GM19372 (cell line): Measurements from ENCODE around the gene WWC2.

Experiments
- ATAC-seq: cut with Tn5 transposase; IDR thresholded peaks from one replicate; pipeline ENCODE4 v1.9.1; 2021; ENCODE audit warnings: mild to moderate bottlenecking, low read depth, moderate library complexity; ENCODE audit not compliant: unreplicated experiment

WWC2 gene

DNA sequence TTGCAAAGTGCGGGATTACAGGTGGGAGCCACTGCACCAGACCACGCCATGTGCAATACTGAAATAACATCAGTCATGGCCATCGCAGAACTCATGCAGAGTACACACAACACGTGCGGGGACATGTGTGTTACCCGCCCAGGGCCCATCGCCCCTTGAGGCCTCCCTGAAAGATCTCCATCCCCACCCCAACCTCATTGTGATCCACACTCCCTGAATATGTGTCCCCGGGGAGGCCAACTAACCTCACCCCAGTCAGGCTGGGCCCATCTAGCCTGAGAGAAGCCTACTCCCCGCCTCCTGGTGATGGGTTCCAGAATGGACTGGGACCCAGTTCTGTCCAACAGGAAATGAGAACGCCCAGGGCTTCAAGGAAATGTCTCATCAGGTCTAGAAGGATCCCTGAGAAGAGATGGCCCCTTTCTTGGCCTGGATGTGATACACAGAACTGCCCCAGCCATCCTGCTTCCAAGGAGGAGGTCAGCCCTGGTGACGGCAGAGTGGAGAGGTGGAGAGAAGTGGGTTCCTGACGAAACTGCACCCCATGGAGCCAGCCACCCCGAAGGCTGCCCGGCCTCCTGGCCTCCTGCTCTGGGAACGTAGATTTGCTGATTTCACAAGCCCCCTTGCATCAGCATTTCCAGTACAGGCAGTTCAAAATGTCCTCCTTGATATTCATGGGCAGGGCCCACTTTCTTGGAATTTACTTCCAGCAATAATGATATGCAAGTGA is 245.6 kb downstream of the WWC2 start:
- ATAC-seq: no peak

DNA sequence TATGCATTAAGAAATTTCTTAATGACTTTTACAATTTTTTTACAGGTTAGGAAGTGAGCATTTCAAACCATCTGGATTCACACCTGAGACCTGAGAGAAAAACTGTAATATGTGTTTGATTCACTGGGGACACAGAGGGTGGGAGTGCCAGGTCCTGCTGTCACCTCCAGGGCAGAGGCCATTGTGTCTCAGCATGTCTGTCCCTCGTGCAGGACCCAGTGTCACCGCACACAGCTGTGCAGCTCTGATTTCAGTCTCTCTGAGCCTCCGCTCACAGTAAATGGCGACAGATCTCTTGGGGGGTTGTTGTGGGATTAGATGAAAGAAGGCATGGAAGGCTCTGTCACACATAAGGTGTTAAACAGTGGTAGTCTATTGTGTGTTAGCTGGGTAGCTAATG is 246.2 kb downstream of the WWC2 start:
- ATAC-seq: no peak

DNA sequence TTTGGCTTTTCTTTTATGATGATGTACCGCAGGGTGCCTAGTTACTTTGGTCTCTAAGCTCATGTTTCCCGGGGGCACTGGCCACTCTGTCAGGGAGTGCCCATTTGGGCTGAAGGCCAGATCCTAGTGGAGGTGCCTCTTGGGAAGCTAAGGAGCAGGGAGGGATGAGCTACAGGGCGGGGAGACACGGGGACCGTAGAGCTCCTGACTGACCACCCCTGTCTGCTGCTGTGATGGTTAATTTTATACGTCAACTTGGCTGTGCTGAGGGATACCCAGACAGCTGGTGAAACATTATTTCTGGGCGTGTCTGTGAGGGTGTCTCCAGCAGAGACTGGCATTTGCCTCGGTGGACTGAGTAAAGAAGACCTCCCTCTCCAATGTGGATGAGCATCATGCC is 248.1 kb downstream of the WWC2 start:
- ATAC-seq: no peak

DNA sequence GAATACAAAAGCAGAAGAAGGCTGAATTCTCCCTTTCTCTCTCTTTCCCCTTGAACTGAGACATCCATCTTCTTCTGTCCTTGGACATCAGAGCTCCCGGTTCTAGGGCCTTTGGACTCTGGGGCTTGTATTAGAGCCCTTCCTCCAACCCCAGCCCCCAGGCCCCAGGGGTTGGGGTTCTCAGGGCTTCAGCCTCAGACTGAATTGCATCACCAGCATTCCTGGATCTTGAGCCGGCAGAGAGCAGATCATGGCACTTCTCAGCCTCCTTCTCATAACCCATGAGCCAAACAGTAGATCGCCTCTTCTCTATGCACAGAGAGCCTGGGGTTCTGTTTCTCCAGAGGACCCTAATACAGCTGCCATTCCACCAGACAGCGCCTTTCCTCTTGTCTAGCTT is 248.5 kb downstream of the WWC2 start:
- ATAC-seq: no peak

DNA sequence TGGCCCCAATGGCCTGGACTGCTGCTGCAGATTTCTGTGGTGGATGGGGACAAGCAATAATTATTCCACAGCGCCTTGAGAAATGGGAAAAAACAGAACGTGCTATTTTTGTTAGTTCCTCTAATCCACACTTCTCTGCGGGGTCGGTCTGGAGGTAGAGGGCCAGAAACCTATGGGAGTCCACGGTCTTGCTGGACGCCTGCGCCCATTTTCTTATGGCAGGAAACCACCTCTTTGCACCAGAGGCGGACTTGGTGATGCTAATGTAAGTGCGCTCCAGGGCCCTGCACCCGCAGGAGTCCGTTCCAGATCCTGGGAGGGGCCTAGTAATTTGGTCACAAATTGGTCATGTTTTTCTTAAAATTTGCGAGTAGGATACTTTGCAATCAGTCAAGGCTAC is 249.1 kb downstream of the WWC2 start:
- ATAC-seq: no peak

DNA sequence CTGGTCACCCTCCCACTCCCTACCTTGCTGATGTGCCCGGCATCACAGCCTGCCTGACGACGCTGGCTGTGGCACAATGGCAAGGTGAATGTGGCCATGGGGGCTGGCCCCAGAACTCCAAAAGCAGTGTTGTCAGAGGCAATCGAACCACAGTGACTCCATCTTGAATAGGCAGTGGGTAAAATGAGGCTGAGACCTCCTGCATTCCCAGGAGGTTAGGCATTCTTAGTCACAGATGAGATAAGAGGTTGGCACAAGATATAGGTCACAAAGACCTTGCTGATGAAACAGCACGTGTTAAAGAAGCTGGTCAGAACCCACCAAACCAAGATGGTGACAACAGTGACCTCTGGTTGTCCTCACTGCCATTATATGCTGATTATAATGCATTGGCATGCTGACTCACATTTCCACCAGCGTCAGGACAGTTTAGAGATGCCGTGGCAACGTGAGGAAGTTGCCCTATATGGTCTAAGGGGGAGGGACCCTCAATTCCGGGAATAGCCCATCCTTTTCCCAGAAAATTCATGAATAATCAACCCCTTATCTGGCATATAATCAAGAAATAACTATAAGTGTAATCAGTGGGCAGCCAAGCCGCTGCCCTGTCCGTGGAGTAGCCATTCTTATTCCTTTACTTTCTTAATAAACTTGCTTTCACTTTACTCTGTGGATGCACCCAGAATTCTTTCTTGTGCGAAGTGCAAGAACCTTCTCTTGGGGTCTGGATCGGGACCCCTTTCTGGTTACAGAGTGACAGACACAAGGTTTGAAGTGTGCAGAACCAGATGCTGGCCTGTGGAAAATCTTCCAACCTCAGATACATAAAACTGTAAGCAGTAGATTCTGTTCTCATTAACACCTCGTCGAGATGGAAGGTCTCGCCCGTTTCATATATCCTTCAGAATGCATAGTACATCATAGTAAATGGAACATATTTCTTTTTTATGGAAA is 249.9 kb downstream of the WWC2 start:
- ATAC-seq: no peak

DNA sequence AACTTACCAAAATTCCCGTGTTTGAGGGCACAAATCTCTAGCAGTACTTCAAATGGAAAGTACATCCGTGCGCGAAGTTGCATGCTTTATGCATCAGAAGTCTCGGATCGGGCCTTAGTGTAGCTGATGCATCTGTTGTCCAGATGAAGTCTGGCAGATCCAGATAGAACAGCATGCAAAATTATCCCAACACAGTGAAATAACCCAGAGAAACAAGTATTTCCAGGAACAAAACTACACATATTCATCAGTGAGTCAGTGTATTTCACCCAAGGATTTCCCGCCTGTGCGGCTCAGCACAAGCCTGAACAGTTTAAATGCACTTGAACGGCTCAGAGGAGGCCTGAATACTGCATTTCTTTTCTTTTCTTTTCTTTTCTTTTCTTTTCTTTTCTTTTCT is 250.6 kb downstream of the WWC2 start:
- ATAC-seq: no peak

DNA sequence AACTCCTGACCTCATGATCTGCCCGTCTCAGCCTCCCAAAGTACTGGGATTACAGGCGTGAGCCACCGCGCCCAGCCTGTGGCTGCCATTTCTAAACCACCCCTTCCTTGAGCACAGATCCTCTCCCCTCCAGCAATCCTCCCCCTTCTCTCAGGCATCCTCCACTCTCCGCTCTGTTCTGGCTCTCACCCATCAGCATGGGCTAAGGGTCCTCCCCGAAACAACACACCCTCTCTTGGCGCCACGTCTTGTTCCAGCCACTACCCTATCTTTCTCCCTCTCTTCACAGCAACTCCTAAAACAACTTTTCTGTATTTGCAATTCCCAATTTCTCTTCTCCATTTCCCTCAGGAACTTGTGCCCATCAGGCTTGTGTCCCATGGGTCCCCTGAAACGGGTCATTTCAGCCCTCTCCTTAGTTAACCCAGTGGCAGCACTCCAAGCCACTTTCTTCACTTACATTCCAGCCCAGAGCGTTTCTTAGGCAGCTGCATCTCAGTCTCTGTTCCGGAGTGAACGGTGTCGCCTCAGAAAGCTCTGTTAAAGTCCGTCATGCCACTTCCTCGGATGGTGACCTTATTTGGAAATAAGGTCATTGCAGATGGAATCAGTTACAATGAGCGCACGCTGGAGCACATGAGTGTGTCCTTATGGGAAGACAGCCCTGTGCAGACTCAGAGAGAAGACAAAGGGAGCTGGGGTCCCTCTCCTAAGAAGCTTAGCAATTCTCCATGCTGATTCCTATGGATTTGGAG is 251.4 kb downstream of the WWC2 start:
- no peak for ATAC-seq

DNA sequence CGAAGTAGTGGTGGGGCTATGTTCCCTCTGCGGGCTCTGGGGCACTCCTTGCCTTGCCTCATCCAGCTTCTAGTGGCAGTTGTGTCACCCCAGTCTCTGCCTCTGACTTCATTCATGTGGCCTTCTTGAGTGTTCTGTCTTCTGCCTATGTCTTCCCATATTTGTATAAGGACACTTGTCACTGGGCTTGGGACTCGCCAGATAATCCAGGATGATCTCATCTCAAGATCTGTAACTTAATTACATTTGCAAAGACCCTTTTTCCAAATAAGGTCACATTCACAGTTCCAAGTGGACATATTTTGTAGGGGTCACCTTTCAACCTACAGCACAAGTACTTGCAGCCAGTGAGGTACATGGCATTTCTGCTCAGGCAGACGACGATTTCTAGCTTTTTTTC is 253.5 kb downstream of the WWC2 start:
- no peak for ATAC-seq

DNA sequence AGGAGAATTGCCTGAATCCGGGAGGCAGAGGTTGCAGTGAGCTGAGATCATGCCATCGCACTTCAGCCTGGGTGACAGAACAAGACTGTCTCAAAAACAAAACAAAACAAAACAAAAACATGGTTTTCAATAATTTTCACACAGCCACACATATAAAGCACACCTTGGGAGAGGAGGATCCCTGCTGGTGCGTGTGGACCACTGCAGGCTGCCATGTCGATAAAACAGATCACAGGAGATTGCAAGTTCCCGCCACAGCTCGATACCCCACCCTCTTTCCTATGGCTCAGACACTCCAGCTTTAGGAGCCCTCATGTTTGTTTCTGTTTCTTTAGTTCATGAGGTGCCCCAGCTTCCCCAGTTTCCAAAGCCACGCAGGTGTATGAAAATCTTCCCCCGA is 254.5 kb downstream of the WWC2 start:
- no peak for ATAC-seq

DNA sequence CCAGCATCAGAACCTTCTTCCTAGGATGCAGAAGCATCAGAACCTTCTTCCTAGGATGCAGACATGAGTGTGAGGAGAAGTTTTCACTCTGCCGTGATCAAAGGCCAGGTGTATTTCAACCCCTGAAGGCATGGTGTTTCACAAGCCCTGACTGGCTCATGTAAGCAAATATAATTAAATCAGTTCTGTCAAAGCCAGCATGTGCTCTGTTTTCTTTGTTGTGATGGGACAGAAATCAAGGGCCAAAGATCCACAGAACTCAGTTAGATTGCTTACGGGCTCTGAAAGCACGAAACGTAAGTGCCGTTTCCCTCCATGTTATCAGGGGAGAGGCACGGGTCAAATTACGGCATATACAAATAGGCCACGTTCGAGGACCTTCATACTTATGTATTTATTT is 255.2 kb downstream of the WWC2 start:
- no peak for ATAC-seq

DNA sequence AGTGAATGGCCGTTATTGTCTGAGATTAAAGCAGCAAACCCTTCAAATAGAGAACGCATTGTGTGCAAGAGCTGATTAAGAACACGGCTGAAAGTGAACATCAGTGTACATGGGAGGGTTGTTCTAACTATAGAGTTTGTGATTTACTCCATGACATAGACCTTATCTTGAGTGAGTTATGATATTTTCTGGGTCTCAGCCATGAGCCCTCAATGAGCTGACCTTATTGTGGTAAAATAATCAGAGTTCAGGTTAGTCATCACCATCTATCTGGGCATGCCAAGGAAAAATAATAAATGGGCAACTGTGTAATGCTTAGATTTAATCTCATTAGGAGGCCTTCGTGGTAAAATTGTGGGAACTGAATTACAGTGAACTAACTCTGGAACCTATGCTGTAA is 256.3 kb downstream of the WWC2 start:
- no peak for ATAC-seq

DNA sequence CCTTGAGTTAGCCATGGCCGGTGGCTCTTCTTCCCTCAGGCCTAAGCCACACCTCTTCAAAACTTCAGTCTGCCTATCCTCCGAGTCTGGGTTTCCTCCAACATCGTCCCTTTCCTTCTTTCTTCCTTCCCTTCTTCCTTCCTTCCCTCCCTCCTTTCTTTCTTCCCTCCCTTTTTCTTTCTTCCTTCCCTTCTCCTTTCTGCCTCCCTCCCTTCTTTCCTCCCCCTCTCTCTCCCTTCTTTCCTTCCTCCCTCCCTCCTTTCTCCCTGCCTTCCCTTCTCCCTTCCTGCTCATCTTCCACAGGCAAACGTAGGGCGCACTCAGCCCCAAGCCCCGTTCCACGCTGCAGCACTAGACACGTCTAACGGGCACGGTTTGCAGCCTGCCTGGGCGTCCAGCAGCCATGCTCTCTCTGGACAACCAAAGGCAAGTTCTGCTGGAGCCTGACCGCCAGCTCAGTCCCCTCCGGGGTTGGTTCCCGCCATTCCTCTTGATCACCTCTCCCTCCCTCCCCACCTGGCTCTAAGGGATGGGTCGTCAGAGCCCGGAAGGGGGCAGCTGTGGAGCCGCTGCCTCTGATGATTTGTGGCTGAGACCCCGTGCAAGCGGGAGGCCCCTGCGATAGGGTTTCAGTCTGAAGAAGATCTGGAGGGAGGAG is 257.2 kb downstream of the WWC2 start:
- ATAC-seq: no peak

DNA sequence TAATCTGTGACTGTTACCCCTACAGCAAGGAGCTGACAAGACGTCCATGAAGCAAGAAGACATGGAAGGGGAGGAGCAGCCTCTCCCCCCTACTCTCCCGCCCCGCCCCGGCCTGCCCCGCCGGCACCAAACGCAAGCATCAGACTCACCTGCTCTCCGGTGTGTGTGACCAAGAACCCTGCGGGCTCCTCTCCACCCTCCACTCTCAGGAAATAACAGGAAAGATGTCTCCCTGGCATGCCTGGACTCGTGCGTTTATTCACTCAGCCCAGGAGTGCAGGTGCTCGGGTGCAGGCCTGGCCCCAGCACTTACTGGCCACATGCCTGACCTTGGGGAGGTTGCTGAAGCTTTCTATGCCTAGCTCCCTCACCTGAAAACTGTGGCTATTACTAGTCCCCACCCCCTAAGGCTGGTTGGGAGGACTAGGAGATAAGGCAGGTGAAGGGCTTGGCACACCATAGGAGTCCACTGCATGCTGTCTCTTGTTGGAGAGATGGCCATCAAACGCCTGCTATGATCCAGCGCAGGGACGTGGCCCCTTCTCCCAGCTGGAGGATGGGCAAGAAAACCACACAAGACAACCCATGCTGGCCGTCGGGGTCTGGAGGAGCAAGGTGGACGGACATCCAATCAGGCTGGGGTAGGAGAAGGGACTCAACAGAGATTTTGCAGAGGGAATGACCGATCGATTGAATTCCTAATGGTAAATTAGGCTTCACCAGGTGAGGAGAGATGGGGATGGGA is 258.0 kb downstream of the WWC2 start:
- ATAC-seq: no peak

DNA sequence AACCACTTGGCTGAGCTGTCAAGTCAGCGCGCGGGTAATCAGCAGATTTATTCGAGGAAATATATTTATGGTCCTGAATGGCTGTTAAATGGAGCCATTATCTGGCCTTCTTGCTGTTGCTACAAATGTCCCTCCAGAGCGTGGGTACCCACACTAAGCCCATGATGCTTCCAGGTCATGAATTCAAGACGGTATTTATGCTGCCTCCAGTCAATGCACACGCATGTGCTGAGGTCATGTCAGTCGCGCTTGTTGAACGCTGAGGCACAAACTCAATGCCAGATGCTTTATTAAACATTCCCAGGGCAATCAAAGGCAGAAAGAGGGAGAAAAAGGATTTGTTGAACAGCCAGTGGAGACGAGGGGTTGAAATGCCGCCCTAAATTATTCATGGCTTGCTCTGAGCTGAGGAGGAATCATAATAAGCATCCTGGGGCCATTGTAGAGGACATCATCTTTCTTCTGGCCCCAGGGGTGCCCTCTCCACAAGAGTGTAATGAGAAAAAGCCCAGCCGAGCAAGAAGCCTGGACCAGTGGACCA is 259.2 kb downstream of the WWC2 start:
- no peak for ATAC-seq

DNA sequence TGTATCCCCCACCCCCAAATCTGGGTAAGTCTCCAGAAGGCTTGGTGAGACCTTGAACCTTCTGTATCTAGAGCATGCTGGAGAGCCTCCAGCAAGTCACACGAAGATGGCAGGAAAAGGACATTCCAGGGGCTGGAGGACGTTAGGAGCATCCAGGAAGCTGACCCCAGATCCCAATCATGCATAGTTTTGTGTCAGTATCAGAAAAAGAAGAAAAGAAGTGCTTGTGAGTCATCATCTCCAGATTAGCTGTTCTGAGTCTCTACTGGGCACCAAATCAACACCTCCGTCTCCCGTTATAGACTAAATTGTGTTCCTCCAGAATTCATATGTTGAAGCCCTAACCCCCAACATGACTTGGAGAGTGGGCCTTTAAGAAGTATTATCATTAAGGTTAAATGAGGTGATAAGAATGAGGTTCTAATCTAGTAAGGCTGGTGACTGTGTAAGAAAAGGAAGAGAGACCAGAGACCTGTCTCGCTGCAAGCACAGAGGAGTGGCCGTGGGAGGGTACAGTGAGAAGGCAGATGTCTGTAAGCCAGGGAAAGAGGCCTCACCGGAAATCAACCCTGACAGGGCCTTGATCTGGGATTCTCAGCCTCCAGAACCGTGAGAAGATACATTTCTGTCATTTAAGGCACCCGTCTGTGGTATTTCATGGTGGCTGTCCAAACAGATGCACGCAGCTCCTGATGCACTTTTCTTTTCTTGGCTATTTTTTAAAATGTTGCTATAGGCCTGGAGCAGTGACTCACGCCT is 261.3 kb downstream of the WWC2 start:
- no peak for ATAC-seq

DNA sequence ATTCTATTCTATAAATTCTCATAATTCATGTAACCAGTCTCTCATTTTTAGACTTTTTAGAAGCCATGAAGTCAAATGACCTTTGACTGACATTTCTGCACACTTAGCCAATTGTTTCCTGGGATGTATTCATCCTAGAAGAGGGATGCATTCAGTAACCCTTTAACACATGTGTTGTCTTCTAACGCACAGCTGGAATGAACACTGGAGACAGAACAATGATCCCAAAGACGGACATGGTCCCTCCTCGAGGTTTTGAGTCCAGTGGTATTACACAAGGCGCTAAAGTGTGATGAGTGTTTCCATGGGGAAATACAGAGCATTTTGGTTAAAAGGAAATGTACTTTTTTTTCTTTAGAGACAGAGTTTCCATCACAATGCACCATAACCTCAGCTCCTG is 263.0 kb downstream of the WWC2 start:
- ATAC-seq: no peak

DNA sequence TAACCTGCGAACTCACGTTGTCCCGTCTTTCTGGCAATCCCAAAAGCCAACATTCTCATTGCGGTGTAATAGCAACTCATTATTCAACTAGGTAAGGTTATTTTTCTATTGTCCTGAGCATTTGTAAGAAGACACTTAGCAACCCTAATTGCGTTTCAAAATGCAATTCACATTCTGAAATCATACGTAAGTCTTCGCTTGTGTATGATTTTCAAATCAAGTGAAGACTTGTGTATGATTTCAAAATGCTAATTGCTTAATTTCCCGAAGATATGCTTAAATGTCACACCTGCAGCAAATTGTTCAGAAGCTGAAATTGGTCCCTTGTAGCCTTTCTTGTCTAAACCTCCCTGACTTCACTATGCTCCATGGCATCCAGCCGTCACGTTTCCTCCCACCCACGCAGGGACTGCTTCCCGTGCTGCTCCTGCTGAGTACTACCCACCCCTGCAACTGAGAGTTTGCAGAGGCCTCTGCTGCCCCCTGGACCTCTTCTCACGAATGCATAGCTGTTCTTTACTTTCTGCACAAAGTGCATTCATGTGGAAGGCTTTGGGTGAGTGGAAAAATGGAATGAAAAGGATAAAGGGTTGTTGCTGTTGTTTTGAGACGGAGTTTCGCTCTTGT is 264.0 kb downstream of the WWC2 start:
- ATAC-seq: no peak

DNA sequence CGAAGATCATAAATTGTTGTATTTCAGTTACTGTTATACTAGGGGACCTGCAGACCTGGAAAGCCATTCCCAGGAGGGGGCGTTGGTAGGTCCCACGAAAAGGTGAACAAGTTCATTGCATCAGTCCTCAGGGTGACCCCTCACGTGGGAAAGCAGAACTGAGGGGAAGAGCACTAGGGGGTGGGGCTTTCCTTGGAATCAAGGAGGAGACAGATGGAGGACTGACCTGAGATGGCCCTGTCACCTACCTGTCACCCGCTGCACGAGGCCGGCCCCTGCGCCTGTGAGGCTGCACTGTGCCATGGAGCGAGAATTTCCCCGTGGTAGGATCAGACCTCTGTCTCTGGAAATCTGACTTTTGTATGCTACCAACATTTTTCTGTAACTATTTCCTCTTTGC is 265.0 kb downstream of the WWC2 start:
- no peak for ATAC-seq
